G401.6 (cell line): Measurements from ENCODE around the gene HOXA3.

Experiments
- FAIRE-seq: peaks from 2 replicates; lab custom pipeline; 2012; peaks lifted over from hg19 to GRCh38; lab: Jason Lieb, UNC

The HOXA3 gene

GRCh38 chr7:27128776-27129728, 23.3 kb downstream of the HOXA3 start:
- FAIRE-seq, result no peak

GRCh38 chr7:27128034-27128433, 24.3 kb downstream of the HOXA3 start:
- FAIRE-seq, result peak; percentile 93

GRCh38 chr7:27126596-27127327, 25.6 kb downstream of the HOXA3 start:
- no peak for FAIRE-seq

- no peak for FAIRE-seq
Measured at GRCh38 chr7:27125986-27126394, 26.4 kb downstream of the HOXA3 start.

- FAIRE-seq, result no peak
Measured at GRCh38 chr7:27124902-27125689, 27.3 kb downstream of the HOXA3 start.

GRCh38 chr7:27124096-27124901, 28.1 kb downstream of the HOXA3 start:
- FAIRE-seq, result no peak

GRCh38 chr7:27123477-27124053, 28.8 kb downstream of the HOXA3 start:
- no peak for FAIRE-seq

GRCh38 chr7:27123007-27123476, 29.3 kb downstream of the HOXA3 start:
- FAIRE-seq, result peak; percentile 78

- FAIRE-seq, result no peak
Measured at GRCh38 chr7:27122077-27122910, 30.1 kb downstream of the HOXA3 start.

GRCh38 chr7:27121684-27122076, 30.7 kb downstream of the HOXA3 start:
- FAIRE-seq, result no peak

- peak; percentile 50 for FAIRE-seq
Measured at GRCh38 chr7:27119412-27119911, 32.9 kb downstream of the HOXA3 start.

GRCh38 chr7:27118580-27118979, 33.8 kb downstream of the HOXA3 start:
- no peak for FAIRE-seq

GRCh38 chr7:27117887-27118491, 34.4 kb downstream of the HOXA3 start:
- no peak for FAIRE-seq

- FAIRE-seq, result no peak
Measured at GRCh38 chr7:27116962-27117886, 35.2 kb downstream of the HOXA3 start.

GRCh38 chr7:27116031-27116961, 36.1 kb downstream of the HOXA3 start:
- FAIRE-seq, result peak; percentile 83

- FAIRE-seq, result peak; percentile 98
Measured at GRCh38 chr7:27115221-27116026, 37.0 kb downstream of the HOXA3 start.

GRCh38 chr7:27114881-27115220, 37.5 kb downstream of the HOXA3 start:
- FAIRE-seq, result no peak
